Measurements from ENCODE around the gene MIER2. TPM values are rescaled to one million over a fixed set of nuclear protein-coding genes. Genes with fewer than 3 reads are reported as not detected.

Gene MIER2
- total RNA-seq, 2 donors from 2014 or later = 15.2 to 22.4 TPM

DNA sequence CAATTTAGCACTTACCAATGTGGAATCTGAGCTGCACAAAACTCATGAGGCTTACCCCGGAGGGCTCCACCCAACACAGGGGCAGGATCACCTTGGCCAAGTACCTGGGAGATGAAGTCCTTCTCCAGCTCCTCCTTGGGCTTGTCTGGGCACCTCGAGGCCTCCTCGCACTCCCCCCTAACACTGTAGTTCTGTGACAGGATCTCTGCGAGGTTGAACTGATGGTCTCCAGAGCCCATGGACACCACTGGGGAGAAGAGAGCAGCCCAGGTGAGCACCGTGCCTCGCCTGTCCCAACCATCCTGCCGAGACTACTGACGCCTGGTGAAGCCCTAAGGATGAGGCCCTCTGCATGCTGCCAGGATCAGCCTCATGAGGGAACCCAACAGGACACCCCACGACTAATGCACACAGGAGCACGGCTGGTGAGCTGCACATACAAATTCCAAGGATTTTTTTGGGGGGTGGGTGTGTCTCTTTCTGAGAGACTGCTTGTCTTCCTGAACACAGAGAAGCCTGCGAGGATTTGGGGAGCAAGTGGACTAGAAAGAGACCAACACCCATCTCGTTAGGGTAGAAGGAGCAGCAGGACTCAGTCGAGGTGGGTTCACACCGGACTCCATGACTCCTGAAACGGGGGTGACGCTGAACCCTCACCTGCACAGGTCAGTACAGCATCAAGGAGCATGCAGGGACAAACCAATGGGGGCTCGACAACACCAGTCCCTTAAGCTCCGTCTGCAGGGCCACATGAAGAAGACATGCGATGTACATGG lies 10.1 kb downstream of the MIER2 start:
- Histone ChIP-seq H3K36me3 (peaks cover 28% of the 10 kb centered on the region), H3K27me3 (no peaks in the 10 kb centered on the region), H3K4me3 (no peak overlapping the region), H3K9me3 (no peaks in the 10 kb centered on the region), H3K4me1 (peaks cover 0 to 4% of the 10 kb centered on the region in 2 donors), H3K27ac (no peak overlapping the region)
- no peak for DNase-seq (ENCODE audit: low spot score)
- TF ChIP-seq, protein P1, sequence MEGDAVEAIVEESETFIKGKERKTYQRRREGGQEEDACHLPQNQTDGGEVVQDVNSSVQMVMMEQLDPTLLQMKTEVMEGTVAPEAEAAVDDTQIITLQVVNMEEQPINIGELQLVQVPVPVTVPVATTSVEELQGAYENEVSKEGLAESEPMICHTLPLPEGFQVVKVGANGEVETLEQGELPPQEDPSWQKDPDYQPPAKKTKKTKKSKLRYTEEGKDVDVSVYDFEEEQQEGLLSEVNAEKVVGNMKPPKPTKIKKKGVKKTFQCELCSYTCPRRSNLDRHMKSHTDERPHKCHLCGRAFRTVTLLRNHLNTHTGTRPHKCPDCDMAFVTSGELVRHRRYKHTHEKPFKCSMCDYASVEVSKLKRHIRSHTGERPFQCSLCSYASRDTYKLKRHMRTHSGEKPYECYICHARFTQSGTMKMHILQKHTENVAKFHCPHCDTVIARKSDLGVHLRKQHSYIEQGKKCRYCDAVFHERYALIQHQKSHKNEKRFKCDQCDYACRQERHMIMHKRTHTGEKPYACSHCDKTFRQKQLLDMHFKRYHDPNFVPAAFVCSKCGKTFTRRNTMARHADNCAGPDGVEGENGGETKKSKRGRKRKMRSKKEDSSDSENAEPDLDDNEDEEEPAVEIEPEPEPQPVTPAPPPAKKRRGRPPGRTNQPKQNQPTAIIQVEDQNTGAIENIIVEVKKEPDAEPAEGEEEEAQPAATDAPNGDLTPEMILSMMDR (IDR thresholded peaks at IDR 0.05) = no peak

DNA sequence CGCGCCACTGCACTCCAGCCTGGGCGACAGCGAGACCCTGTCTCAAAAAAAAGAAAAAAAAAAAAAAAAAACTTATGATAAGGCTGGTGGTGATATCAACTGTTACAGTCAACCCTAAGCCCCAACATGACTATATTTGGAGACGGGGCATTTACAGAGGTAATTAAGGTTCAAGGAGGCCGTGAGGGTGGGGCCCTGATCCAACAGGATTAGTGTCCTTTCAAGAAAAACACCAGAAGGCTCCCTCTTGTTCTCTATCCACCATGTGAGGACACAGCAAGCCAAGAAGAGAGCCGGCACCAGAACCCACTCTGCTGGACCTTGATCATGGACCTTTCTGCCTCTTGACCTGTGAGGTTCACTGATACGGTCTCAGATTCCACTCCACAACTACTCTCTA lies 14.1 kb downstream of the MIER2 start:
- TF ChIP-seq, protein P1 (IDR thresholded peaks at IDR 0.05) = no peak
- Histone ChIP-seq H3K36me3 (peaks cover 67% of the 10 kb centered on the region), H3K27me3 (no peaks in the 10 kb centered on the region), H3K4me3 (no peak overlapping the region), H3K4me1 (no peaks in the 10 kb centered on the region), H3K27ac (no peak overlapping the region), H3K9me3 (no peaks in the 10 kb centered on the region)
- DNase-seq (ENCODE audit: low spot score) = no peak

DNA sequence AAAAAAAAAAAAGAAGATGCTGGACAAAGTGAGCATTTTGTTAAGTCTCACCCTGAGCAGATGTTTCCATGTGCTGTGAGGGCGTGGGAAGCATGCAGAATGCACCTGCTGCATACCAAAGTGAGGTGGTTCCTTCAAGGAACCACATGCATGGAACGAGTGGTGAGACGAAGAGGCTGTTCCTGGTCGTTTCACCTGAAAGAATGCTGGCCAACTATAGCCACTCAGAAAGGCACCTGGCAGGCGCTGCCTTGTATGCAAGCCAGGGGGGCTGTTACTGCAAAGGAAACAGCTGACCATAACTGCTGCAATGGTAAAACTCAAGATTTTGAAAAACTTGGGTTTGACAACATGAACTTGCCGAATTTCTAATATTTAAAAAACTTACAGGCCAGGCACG lies 14.7 kb downstream of the MIER2 start:
- H3K27ac ChIP-seq = no peak overlapping the region
- peaks cover 70% of the 10 kb centered on the region for H3K36me3 ChIP-seq
- no peaks in the 10 kb centered on the region for H3K9me3 ChIP-seq
- H3K4me1 ChIP-seq = no peaks in the 10 kb centered on the region
- DNase-seq (ENCODE audit: low spot score) = no peak
- no peak overlapping the region for H3K4me3 ChIP-seq
- TF ChIP-seq, protein P1 (IDR thresholded peaks at IDR 0.05) = no peak
- H3K27me3 ChIP-seq = no peaks in the 10 kb centered on the region

DNA sequence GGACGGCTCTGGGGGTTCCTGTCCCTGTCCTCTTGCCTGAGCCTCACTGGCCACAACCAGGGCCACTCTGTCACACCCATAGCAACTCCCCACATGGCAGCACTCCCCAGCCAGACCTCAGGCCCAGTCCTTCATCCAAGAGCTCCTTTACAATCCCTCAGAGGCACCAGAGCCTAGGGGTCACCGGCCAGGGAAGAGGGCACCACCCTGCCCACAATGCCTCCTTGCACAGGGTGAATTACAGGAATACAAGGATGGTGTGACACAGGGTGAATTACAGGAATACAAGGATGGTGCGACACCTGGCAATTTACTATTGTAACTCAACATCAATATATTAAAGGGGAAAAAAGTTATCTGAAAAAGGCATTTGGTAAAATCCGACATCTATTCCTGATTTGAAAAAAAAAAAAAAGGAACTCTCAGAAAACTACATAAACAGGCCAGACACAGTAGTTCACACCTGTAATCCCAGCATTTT lies 16.5 kb downstream of the MIER2 start:
- H3K36me3 ChIP-seq = peaks cover 74% of the 10 kb centered on the region
- no peaks in the 10 kb centered on the region for H3K27me3 ChIP-seq
- no peak for DNase-seq (ENCODE audit: low spot score)
- H3K4me1 ChIP-seq = no peaks in the 10 kb centered on the region
- H3K9me3 ChIP-seq = no peaks in the 10 kb centered on the region
- TF ChIP-seq, protein P1 (IDR thresholded peaks at IDR 0.05) = no peak
- H3K27ac ChIP-seq = no peak overlapping the region
- H3K4me3 ChIP-seq = no peak overlapping the region

DNA sequence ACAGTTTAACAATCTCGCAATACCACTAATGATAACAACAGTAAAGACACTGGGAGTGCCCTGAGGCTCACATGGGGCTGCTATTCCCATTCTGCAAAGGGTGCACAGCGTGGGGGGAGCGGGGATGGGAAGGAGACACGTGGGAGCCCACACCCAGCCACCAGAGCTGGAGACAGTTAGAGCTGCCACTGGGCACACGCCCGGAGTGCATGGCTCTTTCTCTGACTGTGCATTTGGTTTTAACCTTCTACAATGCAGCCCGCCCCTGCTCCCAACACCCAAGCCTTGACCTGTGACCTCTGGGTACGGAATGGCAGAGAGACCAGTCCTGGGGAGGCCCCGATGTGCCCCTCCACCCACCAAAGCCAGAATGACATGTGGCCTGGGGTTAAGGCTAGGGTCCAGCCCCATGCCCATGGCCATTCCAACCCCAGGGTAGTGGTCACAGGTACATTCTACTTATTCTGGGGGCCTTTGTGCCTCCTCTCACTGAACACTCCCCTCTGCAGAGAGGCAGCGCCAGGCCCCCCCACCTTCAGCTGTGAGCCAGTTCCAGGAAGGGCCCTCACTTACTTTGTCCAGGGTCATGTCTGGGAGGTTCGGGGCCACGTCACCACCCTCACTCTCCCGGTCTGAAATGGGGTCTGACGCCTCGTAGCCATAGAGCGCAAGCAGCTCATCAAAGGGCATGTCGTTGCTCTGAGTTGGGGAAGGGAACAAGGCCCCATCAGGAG lies 17.1 kb downstream of the MIER2 start:
- no peak overlapping the region for H3K27ac ChIP-seq
- H3K36me3 ChIP-seq = peaks cover 74% of the 10 kb centered on the region
- TF ChIP-seq, protein P1 (IDR thresholded peaks at IDR 0.05) = no peak
- no peak for DNase-seq (ENCODE audit: low spot score)
- no peaks in the 10 kb centered on the region for H3K9me3 ChIP-seq
- H3K4me1 ChIP-seq = no peaks in the 10 kb centered on the region
- no peak overlapping the region for H3K4me3 ChIP-seq
- H3K27me3 ChIP-seq = no peaks in the 10 kb centered on the region

Measured in right atrium auricular region (tissue), 2 donors.